GM10266 (cell line): ENCODE data around the gene IGF2R.

Experiments used
- DNase-seq: peaks from one replicate; pipeline ENCODE4 v3.0.0; 2012; ENCODE audit errors: extremely low spot score
- CTCF ChIP-seq: IDR thresholded peaks from 2 replicates; pipeline ENCODE4 v1.5.1; 2012; ENCODE audit warnings: mild to moderate bottlenecking, low read depth; ENCODE audit not compliant: control insufficient read depth, insufficient read depth; ENCODE audit errors: missing control alignments

The IGF2R gene

GRCh38 chr6:159971341-159972178 is 2.7 kb downstream of the IGF2R start:
- no peak for DNase-seq
- no peak for TF ChIP-seq CTCF

- DNase-seq = no peak
- no peak for TF ChIP-seq CTCF
Measured at GRCh38 chr6:159972506-159973268, 3.8 kb downstream of the IGF2R start.

GRCh38 chr6:159973406-159973805 is 4.5 kb downstream of the IGF2R start:
- no peak for TF ChIP-seq CTCF
- no peak for DNase-seq

- no peak for TF ChIP-seq CTCF
- no peak for DNase-seq
Measured at GRCh38 chr6:159973951-159974350, 5.1 kb downstream of the IGF2R start.

GRCh38 chr6:159974932-159975331 is 6.0 kb downstream of the IGF2R start:
- no peak for TF ChIP-seq CTCF
- no peak for DNase-seq

- no peak for DNase-seq
- no peak for TF ChIP-seq CTCF
Measured at GRCh38 chr6:159976686-159977254, 7.9 kb downstream of the IGF2R start.
